Measurements from ENCODE around the gene PCARE.
"Not testable (repeated sequence)": the region's sequence is repeated elsewhere in the genome, so short reads cannot be mapped to it uniquely, and the experiment has no call there.

Gene PCARE

GRCh38 chr2:29096969-29097368 lies 22.6 kb upstream of the PCARE start:
- no peak for DNase-seq

GRCh38 chr2:29090311-29090710 lies 16.0 kb upstream of the PCARE start:
- not testable (repeated sequence) for DNase-seq

DNA sequence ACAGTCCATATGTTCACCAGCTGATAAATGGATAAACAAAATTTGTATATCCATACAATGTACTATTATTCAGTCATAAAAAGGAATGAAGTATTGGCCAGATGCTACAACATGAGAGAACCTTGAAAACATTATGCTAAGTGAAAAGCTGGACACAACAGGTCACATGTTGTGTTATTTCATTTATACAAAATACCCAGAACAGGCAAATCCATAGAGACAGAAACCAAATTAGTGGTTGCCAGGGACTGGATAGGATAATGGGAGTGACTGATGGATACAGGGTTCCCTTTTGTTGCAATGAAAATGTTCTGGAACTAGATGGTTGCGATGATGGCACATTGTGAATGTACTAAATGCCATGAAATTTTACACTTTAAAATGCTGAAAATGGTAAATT lies 10.2 kb upstream of the PCARE start:
- no peak for DNase-seq

GRCh38 chr2:29082804-29083495 lies 8.6 kb upstream of the PCARE start:
- no peak for DNase-seq

- no peak for DNase-seq
Measured at GRCh38 chr2:29080886-29081743, 6.8 kb upstream of the PCARE start.

GRCh38 chr2:29079887-29080286 lies 5.6 kb upstream of the PCARE start:
- no peak for DNase-seq

- no peak for DNase-seq
Measured at GRCh38 chr2:29075894-29076705, 1.8 kb upstream of the PCARE start.

- no peak for DNase-seq
Measured at GRCh38 chr2:29073933-29074332, 390 bp downstream of the PCARE start.

GRCh38 chr2:29072971-29073725 lies 1.2 kb downstream of the PCARE start:
- DNase-seq: no peak

GRCh38 chr2:29072251-29072650 lies 2.1 kb downstream of the PCARE start:
- no peak for DNase-seq

- no peak for DNase-seq
Measured at GRCh38 chr2:29071032-29071975, 3.0 kb downstream of the PCARE start.

- DNase-seq: no peak
Measured at GRCh38 chr2:29070526-29070925, 3.8 kb downstream of the PCARE start.

DNA sequence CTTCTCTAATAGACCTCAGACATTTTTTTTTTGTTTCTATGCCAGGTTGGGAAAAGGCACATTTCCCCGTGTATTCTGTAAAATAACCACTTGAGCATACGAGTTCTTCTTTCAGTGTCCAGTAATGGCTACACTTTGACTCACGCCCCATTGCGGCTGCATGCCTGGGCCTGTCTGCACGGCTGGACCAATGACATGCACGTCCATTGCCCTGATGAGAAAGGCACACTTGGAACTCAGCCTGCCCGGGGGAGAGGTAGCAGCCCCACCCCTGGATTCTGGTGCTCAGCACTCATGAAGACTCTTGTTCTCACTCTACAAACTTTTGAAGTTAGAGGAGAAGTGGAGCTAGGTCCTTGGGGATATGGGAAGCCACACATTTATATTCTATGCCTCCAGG lies 5.8 kb downstream of the PCARE start:
- DNase-seq: no peak

GRCh38 chr2:29066997-29067605 lies 7.2 kb downstream of the PCARE start:
- DNase-seq: no peak

DNA sequence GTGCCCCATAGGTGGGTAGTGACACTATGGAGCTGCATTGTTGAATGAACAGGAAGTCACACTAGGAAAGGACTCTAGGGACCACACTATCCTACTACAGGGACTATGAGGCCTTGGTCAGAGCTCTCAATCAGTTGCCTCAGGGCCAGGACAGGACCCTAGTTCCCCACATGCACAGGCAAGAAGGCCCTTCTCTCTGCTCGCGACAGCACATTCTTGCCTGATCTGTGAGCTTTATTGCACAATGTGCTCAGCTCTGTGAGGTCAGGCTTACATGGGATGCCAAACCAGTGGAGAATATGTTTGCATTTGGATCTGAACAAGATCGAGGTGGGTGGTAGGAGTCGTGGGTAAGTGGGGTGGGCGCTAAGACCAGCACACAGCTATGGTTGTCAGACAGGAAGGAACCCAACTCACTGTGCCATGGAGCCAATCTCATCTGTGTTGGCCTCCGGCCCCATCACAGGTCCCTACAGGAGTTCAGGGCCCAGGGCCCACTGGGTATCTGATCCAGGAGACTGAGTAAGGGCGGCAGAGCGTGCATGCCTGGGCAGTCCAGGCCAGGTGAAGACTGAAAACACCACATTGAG lies 8.0 kb downstream of the PCARE start:
- DNase-seq: no peak

DNA sequence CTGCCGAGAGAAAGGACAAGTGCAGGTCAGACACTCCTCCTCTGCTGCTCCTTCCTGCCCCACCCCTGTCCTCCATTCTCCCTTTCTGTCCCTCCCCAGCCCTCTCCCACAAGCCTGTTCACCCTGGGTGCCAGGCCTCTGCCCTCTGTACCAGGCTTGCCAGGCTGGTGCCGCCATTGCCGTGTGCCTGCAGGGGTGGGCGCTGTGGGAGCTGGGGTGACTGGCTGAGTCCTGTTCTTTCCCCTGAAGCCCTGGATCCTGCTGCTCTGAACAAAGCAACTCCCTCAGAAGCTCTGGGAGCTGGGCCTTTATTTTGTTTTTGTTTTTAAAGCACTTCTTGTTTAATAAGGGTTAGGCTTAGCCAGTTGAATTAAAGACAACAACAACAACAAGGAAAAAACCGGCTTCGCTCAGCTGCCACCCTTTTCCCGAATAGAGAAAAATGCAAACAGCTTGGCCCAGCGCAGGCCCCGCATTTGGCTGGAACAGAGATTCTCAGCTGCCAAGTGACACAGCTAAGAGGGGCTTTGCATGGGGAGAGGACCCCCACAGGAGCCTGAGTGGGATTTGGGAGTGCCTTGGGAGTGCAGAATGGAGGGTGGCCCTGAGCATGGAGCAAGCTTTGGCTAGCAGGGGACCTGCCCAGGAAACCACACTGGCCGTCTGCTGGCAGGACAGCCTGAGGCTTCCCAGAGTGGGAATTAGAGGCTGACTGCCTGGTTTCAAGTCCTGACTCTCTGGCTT lies 9.1 kb downstream of the PCARE start:
- no peak for DNase-seq

DNA sequence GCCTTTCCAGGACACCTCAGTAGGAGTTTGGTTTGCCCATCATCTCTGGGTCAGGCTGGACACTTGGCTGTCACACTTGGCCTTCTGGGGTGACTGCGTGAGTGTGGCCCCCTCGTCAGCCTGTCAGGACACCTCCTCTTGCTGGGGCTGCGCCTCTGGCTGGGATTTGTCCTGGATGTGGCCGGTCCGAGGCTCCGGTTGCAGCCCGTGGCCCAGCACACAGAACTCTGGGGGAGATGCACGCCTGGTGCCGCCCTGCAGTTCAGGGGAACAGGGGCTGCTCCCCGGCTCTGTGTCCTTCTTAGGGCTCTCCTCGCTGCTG lies 9.6 kb downstream of the PCARE start:
- no peak for DNase-seq

DNA sequence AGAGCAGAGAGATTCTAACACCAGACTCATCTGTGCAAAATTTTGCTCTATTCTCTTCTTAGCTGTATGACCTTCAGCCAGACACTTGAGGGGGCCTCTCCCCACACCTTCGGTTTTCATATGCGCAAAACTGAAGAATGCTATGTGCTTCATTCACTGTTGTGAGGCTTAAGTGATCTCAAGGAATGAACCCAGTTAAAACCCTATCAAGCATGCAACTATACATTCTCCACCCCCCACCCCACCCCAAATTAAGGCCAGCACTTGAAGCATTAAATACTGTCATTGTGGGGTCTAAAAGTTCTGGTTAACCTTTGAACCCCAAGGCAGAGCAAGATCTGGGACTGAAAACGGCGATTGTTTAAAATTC lies 10.0 kb downstream of the PCARE start:
- no peak for DNase-seq

DNA sequence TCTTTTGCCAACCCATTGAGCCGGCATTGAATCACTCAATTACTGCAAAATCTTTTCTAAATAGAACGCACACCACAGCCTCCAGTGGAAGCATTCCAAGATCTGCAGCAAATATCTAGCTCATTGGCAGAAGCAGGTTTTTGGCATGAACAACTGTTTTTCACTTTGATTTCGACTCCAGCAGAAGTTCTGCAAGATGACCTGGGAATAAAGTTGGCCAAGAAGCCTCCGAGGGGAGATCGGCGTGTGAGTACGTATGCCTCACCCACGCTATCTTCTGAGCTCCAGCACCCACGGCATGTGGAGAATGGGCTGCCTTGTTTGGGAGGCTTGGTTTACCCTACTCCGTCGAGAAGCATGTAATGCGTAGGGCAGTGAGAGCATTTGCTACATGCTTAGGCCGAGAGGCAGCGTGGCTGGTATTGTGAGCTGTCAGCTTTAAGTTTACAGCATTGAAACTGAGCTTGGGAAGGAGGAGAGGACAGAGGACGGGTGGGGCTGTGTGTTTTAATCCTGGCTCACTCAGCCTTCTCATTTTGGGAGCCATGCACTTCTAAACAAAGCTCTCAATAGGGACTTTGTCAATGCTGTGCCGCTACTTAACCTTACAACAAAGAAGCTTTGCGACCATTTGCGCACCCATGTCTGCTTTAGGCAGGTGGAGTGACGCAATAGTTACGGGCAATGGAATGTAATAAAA lies 10.5 kb downstream of the PCARE start:
- DNase-seq: no peak

All from T-helper 2 cell (primary cell).